ENCODE measurements around the gene SH3D19.

DNA sequence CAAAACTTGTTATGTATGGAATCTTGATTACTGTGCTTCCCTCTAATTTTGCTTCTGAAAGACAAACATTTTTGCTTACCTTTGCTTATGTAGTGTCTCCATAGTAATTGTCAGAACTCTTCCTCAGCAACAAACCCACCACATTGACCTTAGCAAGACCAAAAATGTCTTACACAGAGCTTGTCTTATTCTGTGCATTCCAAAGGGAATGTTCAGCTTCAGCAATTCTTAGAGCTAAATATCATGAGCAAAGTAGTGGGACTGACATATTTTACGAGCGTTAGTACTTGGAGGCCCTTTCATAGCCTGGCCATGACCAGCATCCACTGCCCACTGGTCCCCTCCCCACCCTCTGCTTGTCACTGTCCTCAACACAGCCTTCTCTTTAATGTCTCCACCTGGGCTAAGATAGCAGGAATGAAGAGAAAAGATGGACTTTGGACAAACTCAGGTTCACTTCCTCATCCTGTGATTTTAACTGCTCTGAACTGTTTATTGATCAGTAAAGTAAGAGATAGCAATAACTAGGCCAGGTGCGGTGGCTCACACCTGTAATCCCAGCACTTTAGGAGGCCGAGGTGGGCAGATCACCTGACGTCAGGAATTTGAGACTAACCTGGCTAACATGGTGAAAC lies 15.5 kb upstream of the SH3D19 start:
- TF ChIP-seq, protein P1, sequence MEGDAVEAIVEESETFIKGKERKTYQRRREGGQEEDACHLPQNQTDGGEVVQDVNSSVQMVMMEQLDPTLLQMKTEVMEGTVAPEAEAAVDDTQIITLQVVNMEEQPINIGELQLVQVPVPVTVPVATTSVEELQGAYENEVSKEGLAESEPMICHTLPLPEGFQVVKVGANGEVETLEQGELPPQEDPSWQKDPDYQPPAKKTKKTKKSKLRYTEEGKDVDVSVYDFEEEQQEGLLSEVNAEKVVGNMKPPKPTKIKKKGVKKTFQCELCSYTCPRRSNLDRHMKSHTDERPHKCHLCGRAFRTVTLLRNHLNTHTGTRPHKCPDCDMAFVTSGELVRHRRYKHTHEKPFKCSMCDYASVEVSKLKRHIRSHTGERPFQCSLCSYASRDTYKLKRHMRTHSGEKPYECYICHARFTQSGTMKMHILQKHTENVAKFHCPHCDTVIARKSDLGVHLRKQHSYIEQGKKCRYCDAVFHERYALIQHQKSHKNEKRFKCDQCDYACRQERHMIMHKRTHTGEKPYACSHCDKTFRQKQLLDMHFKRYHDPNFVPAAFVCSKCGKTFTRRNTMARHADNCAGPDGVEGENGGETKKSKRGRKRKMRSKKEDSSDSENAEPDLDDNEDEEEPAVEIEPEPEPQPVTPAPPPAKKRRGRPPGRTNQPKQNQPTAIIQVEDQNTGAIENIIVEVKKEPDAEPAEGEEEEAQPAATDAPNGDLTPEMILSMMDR (IDR thresholded peaks at IDR 0.05): no peak
- no peak for TF ChIP-seq EP300 (IDR thresholded peaks at IDR 0.05)
